GM18505 (cell line): ENCODE results near the gene ZNF90.
"Not testable (repeated sequence)": the region's sequence is repeated elsewhere in the genome, so short reads cannot be mapped to it uniquely, and the experiment has no call there.

Experiments
- ATAC-seq: cut with Tn5 transposase; IDR thresholded peaks from one replicate; pipeline ENCODE4 v1.9.1; 2021; ENCODE audit not compliant: unreplicated experiment
- POLR2A ChIP-seq: IDR thresholded peaks from 4 replicates; pipeline ENCODE4 v1.6.1; 2011; ENCODE audit warnings: borderline replicate concordance; ENCODE audit not compliant: insufficient read depth, insufficient read length; ENCODE audit errors: extremely low read depth

ZNF90 gene

GRCh38 chr19:20077791-20078463 lies at the start of gene ZNF90:
ZNF90 (plus strand) TSS chr19:20078000; CDS start chr19:20078133, 133 bp downstream.
- TF ChIP-seq POLR2A = peak; percentile 46
- ATAC-seq = peak; percentile 80

GRCh38 chr19:20028611-20029010 lies 49.2 kb upstream of the ZNF90 start:
- no peak for ATAC-seq
- TF ChIP-seq POLR2A = no peak

GRCh38 chr19:20035935-20036334 lies 41.9 kb upstream of the ZNF90 start:
- no peak for ATAC-seq
- TF ChIP-seq POLR2A = no peak

GRCh38 chr19:20038358-20039202 lies 39.2 kb upstream of the ZNF90 start:
- no peak for ATAC-seq
- no peak for TF ChIP-seq POLR2A

- peak; percentile 68 for TF ChIP-seq POLR2A
- ATAC-seq = peak; percentile 99
These were observed 38.5 kb upstream of the ZNF90 start, which contains the start of gene ZNF682 for GRCh38 chr19:20039203-20039723. ZNF682 (minus strand) TSS chr19:20039505; CDS start chr19:20039345, 160 bp downstream.

- ATAC-seq = no peak
- no peak for TF ChIP-seq POLR2A
These were observed 33.1 kb upstream of the ZNF90 start for GRCh38 chr19:20044663-20045062.

- not testable (repeated sequence) for ATAC-seq
These were observed 32.1 kb upstream of the ZNF90 start for GRCh38 chr19:20045742-20046141.

GRCh38 chr19:20051841-20052768 lies 25.7 kb upstream of the ZNF90 start:
- peak; percentile 60 for TF ChIP-seq POLR2A
- ATAC-seq = peak; percentile 97

GRCh38 chr19:20058738-20059137 lies 19.1 kb upstream of the ZNF90 start:
- not testable (repeated sequence) for ATAC-seq

GRCh38 chr19:20060282-20060681 lies 17.5 kb upstream of the ZNF90 start:
- no peak for TF ChIP-seq POLR2A
- no peak for ATAC-seq

GRCh38 chr19:20066861-20067260 lies 10.9 kb upstream of the ZNF90 start:
- no peak for TF ChIP-seq POLR2A
- ATAC-seq = no peak

GRCh38 chr19:20067943-20068342 lies 9.9 kb upstream of the ZNF90 start:
- TF ChIP-seq POLR2A = no peak
- ATAC-seq = no peak

- ATAC-seq = not testable (repeated sequence)
These were observed 9.2 kb upstream of the ZNF90 start for GRCh38 chr19:20068559-20068958.
